SHP77 (cell line): Measurements from ENCODE around the gene RWDD3.

Experiments used
- DNase-seq, 2 experiments: peaks; one replicate each; lab custom pipeline; 2025; lab: John Stamatoyannopoulos, UW

The RWDD3 gene

GRCh38 chr1:95282518-95282895 is 48.5 kb downstream of the RWDD3 start:
- no peak for DNase-seq

GRCh38 chr1:95284420-95284819 is 50.4 kb downstream of the RWDD3 start:
- DNase-seq, result no peak

GRCh38 chr1:95286479-95286878 is 52.5 kb downstream of the RWDD3 start:
- peak in 1 of 2 experiments; percentile 22 for DNase-seq

DNA sequence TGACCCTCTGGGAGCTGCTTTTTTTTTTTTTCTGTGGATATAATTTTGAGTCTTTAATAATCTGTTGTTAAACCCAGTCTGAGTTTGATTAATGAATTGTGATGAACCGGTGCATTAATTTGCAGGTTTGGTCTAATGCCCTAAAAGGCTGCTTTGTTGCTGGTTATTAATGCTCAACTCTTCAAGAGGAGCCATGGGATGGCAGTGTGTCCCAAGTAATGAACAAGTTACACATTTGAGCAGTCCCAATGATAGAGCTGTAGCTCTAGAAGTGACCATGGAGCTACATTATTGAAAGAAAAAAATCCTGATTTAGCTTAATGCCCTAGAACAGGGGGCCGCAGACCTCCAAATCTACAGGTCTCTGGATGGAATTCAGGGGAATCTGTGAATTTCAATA is 53.1 kb downstream of the RWDD3 start:
- no peak for DNase-seq

DNA sequence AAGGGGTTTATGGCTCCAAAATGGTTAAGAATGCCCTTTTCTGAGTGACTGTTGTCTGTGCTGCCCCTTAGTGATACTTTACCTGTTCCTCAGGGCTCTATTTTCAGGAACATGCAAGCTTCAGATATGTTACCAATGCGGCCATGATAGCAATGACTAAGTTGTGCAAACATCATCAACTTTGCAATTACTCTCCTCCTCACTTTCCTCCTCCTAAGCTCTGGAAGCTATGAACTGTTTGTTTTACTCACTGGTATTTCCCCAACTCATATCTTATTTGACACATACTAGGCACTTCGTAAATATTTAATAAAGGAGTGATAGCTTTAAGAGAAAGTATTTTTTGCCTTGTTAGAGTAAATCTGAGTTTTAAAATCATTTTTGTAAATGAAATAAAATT is 53.8 kb downstream of the RWDD3 start:
- DNase-seq, result no peak
